Thoracic aorta (tissue), 2 donors: ENCODE measurements around the gene SPIRE1. TPM values are rescaled to one million over a fixed set of nuclear protein-coding genes. Genes with fewer than 3 reads are reported as not detected.

Experiments
- ATAC-seq: fragments of 150-250 bp; one replicate; pipeline ENCODE4 v1.8.0; 2017; ENCODE audit warnings: low read depth; ENCODE audit not compliant: insufficient number of reproducible peaks, low FRiP score
- DNase-seq: peaks from one replicate; pipeline ENCODE4 v3.0.0-alpha.2; 2020; ENCODE audit warnings: low spot score
- H3K27ac ChIP-seq, 2 donors: fragments of 200-600 bp; sonication (generic); 1 replicate in 1 of 2; 2 replicates in 1 of 2; pipeline ENCODE4 v1.5.1; 2016; ENCODE audit warnings: mild to moderate bottlenecking in 2 of 2, moderate library complexity in 2 of 2
- H3K27me3 ChIP-seq: fragments of 200-600 bp; sonication (generic); replicated peaks from 2 replicates; pipeline ENCODE4 v1.6.0; 2016; ENCODE audit warnings: mild to moderate bottlenecking; ENCODE audit not compliant: insufficient read depth
- H3K36me3 ChIP-seq: fragments of 200-600 bp; sonication (generic); one replicate; pipeline ENCODE4 v1.5.1; 2016
- H3K4me1 ChIP-seq, 2 donors: fragments of 200-600 bp; sonication (generic); 1 replicate in 1 of 2; 2 replicates in 1 of 2; pipeline versions ENCODE4 v1.5.1 to v1.6.0; 2016; ENCODE audit warnings: low read depth in 2 of 2, mild to moderate bottlenecking in 1 of 2; ENCODE audit not compliant: control insufficient read depth in 1 of 2
- H3K4me3 ChIP-seq: fragments of 200-600 bp; sonication (generic); 2 replicates; pipeline ENCODE4 v1.5.1; 2016; ENCODE audit warnings: mild to moderate bottlenecking
- H3K9me3 ChIP-seq: fragments of 200-600 bp; sonication (generic); 2 replicates; pipeline ENCODE4 v1.5.1; 2016
- total RNA-seq, 2 donors: library from RNA; depleted of rRNA; stranded (reverse); fragments of >200 nt; gene quantifications; one replicate each; pipeline versions ENCODE4 v1.1.0 to v1.2.3, GENCODE V29; 2016
- TF ChIP-seq, protein P1 (sequence below): fragments of 200-600 bp; sonication (generic); IDR thresholded peaks from one replicate; pipeline ENCODE4 v1.5.1; 2019; ENCODE audit warnings: antibody characterized with exemption

Gene SPIRE1
- total RNA-seq, 2 donors from 2014 or later, result 26.8 to 39.6 TPM

DNA sequence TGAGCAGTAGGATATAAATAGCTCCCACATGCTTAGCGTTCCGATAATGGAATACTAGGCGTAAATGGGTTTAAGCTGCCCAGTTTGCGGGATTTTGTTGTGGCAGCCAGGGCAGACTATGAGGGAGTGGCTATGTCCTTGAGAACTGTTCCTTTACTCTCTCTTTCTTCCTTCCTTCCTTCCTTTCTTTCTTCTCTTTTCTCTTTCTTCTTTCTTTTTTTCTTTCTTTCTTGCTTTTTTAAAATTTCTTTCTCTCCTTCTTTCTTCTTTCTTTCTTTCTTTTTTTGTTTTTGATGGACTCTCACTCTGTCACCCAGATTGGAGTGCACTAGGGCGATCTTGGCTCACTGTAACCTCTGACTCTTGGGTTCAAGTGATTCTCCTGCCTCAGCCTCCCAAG, 259.3 kb downstream of the SPIRE1 start:
- TF ChIP-seq, protein P1, sequence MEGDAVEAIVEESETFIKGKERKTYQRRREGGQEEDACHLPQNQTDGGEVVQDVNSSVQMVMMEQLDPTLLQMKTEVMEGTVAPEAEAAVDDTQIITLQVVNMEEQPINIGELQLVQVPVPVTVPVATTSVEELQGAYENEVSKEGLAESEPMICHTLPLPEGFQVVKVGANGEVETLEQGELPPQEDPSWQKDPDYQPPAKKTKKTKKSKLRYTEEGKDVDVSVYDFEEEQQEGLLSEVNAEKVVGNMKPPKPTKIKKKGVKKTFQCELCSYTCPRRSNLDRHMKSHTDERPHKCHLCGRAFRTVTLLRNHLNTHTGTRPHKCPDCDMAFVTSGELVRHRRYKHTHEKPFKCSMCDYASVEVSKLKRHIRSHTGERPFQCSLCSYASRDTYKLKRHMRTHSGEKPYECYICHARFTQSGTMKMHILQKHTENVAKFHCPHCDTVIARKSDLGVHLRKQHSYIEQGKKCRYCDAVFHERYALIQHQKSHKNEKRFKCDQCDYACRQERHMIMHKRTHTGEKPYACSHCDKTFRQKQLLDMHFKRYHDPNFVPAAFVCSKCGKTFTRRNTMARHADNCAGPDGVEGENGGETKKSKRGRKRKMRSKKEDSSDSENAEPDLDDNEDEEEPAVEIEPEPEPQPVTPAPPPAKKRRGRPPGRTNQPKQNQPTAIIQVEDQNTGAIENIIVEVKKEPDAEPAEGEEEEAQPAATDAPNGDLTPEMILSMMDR, result no peak
- Histone ChIP-seq H3K27me3 (no peaks in the 10 kb centered on the region), H3K9me3 (no peaks in the 10 kb centered on the region), H3K27ac (no peak overlapping the region), H3K4me1 (no peaks in the 10 kb centered on the region), H3K4me3 (no peak overlapping the region), H3K36me3 (no peaks in the 10 kb centered on the region)
- DNase-seq (no peak), ATAC-seq (no peak)

DNA sequence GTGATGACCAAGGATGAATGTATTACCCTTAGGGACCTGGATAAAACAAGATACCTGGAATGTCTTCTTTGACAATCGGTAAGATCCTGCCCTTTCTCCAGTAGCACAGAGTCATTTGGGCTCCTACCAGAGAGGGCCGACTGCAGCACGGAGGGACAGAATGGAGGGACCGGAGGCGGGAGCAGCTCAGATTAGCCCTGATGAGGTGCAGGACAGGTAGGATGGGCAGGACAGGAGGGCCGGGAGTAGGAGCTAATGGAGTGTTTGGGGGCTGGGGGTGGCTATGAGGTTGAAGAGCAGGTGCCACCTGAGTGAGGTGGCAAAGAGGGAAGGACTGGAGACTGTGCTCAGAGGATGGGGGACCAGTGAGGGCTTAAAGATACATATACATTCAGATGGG, 260.1 kb downstream of the SPIRE1 start:
- Histone ChIP-seq H3K27ac (no peak overlapping the region), H3K4me1 (no peaks in the 10 kb centered on the region), H3K36me3 (no peaks in the 10 kb centered on the region), H3K27me3 (no peaks in the 10 kb centered on the region), H3K4me3 (no peak overlapping the region), H3K9me3 (no peaks in the 10 kb centered on the region)
- ATAC-seq (no peak), DNase-seq (no peak)
- TF ChIP-seq, protein P1, result no peak

DNA sequence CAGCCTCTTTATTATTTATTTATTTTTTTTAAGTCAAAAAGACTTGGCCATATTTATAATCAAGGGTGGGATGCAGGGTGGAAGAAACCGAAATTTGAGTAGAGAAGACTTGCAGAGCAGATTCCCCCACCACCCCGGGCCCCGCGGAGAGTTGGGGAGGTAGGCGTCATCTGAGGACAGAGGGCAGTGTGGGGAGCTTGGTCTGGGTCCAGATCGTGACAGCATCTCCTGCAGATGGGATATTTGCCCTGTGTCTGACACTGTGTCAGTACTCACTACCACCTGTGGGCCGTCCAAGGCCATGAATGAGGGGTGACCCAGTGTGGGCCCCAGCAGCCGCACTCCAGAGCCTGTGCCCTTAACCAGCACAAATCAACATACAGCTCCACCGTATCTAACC, 260.7 kb downstream of the SPIRE1 start:
- no peaks in the 10 kb centered on the region for H3K9me3 ChIP-seq
- H3K4me1 ChIP-seq, result no peaks in the 10 kb centered on the region
- no peak overlapping the region for H3K27ac ChIP-seq
- H3K4me3 ChIP-seq, result no peak overlapping the region
- no peak for ATAC-seq
- TF ChIP-seq, protein P1, result no peak
- no peak for DNase-seq
- no peaks in the 10 kb centered on the region for H3K27me3 ChIP-seq
- no peaks in the 10 kb centered on the region for H3K36me3 ChIP-seq

Other genes with a start within 250 kb of the SPIRE1 start
- gene CEP76, start 44.6 kb upstream of the SPIRE1 start, total RNA-seq, result 1 to 10 TPM; 5.2 to 8.3 TPM
- 10 to 100 TPM; 64.6 to 65.9 TPM for gene PSMG2, start 44.9 kb upstream of the SPIRE1 start, total RNA-seq
- 10 to 100 TPM; 29.4 to 62.8 TPM for gene PTPN2, start 226.1 kb upstream of the SPIRE1 start, total RNA-seq